CD14-positive monocyte (primary cell): ENCODE data around the gene KCNMA1. TPM values are rescaled to one million over a fixed set of nuclear protein-coding genes. Genes with fewer than 3 reads are reported as not detected.

ENCODE experiments used
- DNase-seq, 3 donors: peaks; one replicate each; pipeline ENCODE4 v3.0.0-alpha.2; 2011 to 2022
- H2AFZ ChIP-seq: 2 replicates; pipeline ENCODE4 v1.6.0; 2012; ENCODE audit warnings: mild to moderate bottlenecking, low read depth, low read length, inconsistent platforms; ENCODE audit not compliant: insufficient read depth, poor library complexity, severe bottlenecking
- H3K27ac ChIP-seq, 2 donors: 1 replicate in 1 of 2; 2 replicates in 1 of 2; pipeline ENCODE4 v1.5.1; 2012 to 2013; ENCODE audit warnings: low read length in 2 of 2, control low read depth in 1 of 2, inconsistent platforms in 1 of 2, low read depth in 1 of 2, mild to moderate bottlenecking in 1 of 2
- H3K27me3 ChIP-seq, 2 donors: one replicate each; pipeline versions ENCODE4 v1.6.0 to v1.6.1; 2011 to 2013; ENCODE audit warnings: low read length in 2 of 2; ENCODE audit not compliant: control insufficient read depth in 2 of 2, insufficient read depth in 2 of 2
- H3K36me3 ChIP-seq, 2 donors: replicated peaks in 1 of 2; 1 replicate in 1 of 2; 2 replicates in 1 of 2; pipeline versions ENCODE4 v1.5.1 to v1.6.1; 2012 to 2013; ENCODE audit warnings: low read length in 2 of 2, control low read depth in 1 of 2, inconsistent platforms in 1 of 2, mild to moderate bottlenecking in 1 of 2; ENCODE audit not compliant: insufficient read depth in 2 of 2, control insufficient read depth in 1 of 2
- H3K4me1 ChIP-seq, 2 donors: 1 replicate in 1 of 2; 2 replicates in 1 of 2; pipeline versions ENCODE4 v1.5.1 to v1.6.1; 2012 to 2013; ENCODE audit warnings: low read length in 2 of 2, control low read depth in 1 of 2, inconsistent platforms in 1 of 2, mild to moderate bottlenecking in 1 of 2, moderate library complexity in 1 of 2; ENCODE audit not compliant: insufficient read depth in 2 of 2, control insufficient read depth in 1 of 2
- H3K4me2 ChIP-seq: replicated peaks from 2 replicates; pipeline ENCODE3; 2012; ENCODE audit warnings: low read length, moderate library complexity, mild to moderate bottlenecking; ENCODE audit not compliant: poor library complexity, severe bottlenecking; ENCODE audit errors: extremely low read depth
- H3K4me3 ChIP-seq, 3 experiments: fragments of 200-600 bp in 1 of 3; sonication (generic) in 1 of 3; replicated peaks in 1 of 3; 1 replicate in 2 of 3; 2 replicates in 1 of 3; pipeline ENCODE4 v1.5.1; 2011 to 2013; ENCODE audit warnings: low read length in 3 of 3, mild to moderate bottlenecking in 3 of 3, control low read depth in 2 of 3, low read depth in 2 of 3, inconsistent platforms in 1 of 3, moderate library complexity in 1 of 3
- H3K79me2 ChIP-seq: 2 replicates; pipeline ENCODE4 v1.6.0; 2012; ENCODE audit warnings: mild to moderate bottlenecking, control low read depth, inconsistent platforms, low read length, moderate library complexity; ENCODE audit not compliant: insufficient read depth
- H3K9ac ChIP-seq: 2 replicates; pipeline ENCODE4 v1.6.0; 2017; ENCODE audit warnings: low read length, mild to moderate bottlenecking; ENCODE audit not compliant: insufficient read depth, poor library complexity, severe bottlenecking
- H3K9me3 ChIP-seq, 2 donors: replicated peaks in 1 of 2; 1 replicate in 1 of 2; 2 replicates in 1 of 2; pipeline versions ENCODE4 v1.5.1 to v1.6.1; 2012 to 2013; ENCODE audit warnings: low read length in 2 of 2, control low read depth in 1 of 2; ENCODE audit not compliant: control insufficient read depth in 1 of 2, insufficient read depth in 1 of 2
- H4K20me1 ChIP-seq: 2 replicates; pipeline ENCODE4 v1.6.0; 2012; ENCODE audit warnings: mild to moderate bottlenecking, low read length, control low read depth, moderate library complexity; ENCODE audit not compliant: insufficient read depth
- H3K27ac Mint-ChIP-seq, 7 donors: one replicate each; pipeline ENCODE4 v1.8.0; 2020; ENCODE audit warnings: mild to moderate bottlenecking in 7 of 7, mixed read lengths in 7 of 7, moderate library complexity in 6 of 7, inconsistent platforms in 2 of 7
- H3K27me3 Mint-ChIP-seq, 3 donors: one replicate each; pipeline ENCODE4 v1.8.0; 2021 to 2022; ENCODE audit warnings: low read depth in 3 of 3, mild to moderate bottlenecking in 3 of 3, mixed read lengths in 3 of 3, moderate library complexity in 3 of 3, inconsistent platforms in 1 of 3
- H3K36me3 Mint-ChIP-seq, 2 donors: one replicate each; pipeline ENCODE4 v1.8.0; 2020; ENCODE audit warnings: mixed read lengths in 2 of 2, inconsistent platforms in 1 of 2, mild to moderate bottlenecking in 1 of 2
- H3K4me1 Mint-ChIP-seq: one replicate; pipeline ENCODE4 v1.8.0; 2020; ENCODE audit warnings: mild to moderate bottlenecking, mixed read lengths
- H3K4me3 Mint-ChIP-seq, 2 donors: one replicate each; pipeline ENCODE4 v1.8.0; 2020; ENCODE audit warnings: mild to moderate bottlenecking in 2 of 2, mixed read lengths in 2 of 2, moderate library complexity in 1 of 2
- H3K9me3 Mint-ChIP-seq, 7 donors: one replicate each; pipeline ENCODE4 v1.8.0; 2020 to 2022; ENCODE audit warnings: mixed read lengths in 7 of 7, mild to moderate bottlenecking in 6 of 7, moderate library complexity in 6 of 7, inconsistent platforms in 2 of 7
- WGBS: methylation state at CpG from one replicate; pipeline ENCODE4 v1.1.5; 2013; ENCODE audit warnings: missing lambda C conversion rate; ENCODE audit not compliant: insufficient coverage; 5-methylcytosine and 5-hydroxymethylcytosine counted together
- intact Hi-C, 2 donors: fragments of 100-400 bp; cut with micrococcal nuclease; formaldehyde crosslinking; loops; one replicate each; pipeline versions ENCODE4 v1.15.0 to v1.15.1; 2023
- polyA plus RNA-seq, 3 donors: library from polyadenylated mRNA; depleted of rRNA in 1 of 3; unstranded in 2 of 3; stranded (reverse) in 1 of 3; fragments of 300-500 nt in 2 of 3; fragments of >200 nt in 1 of 3; fragmentation: Illumina TruSeq in 2 of 3; gene quantifications; 1 replicate in 2 of 3; 2 replicates in 1 of 3; pipeline ENCODE4 v1.2.3, GENCODE V29; 2012 to 2021
- TF ChIP-seq, protein P1 (sequence below): fragments of 200-600 bp; IDR thresholded peaks from one replicate; pipeline ENCODE4 v1.8.0; 2022; ENCODE audit warnings: antibody characterized with exemption, mild to moderate bottlenecking

The KCNMA1 gene
- polyA plus RNA-seq, 3 donors: 0.11 to 1.0 TPM; not detected in 1

GRCh38 chr10:77682393-77683087 lies 44.9 kb upstream of the KCNMA1 start:
- intact Hi-C loops: no loop called here
- no peaks in the 10 kb centered on the region for H3K36me3 Mint-ChIP-seq
- no peak overlapping the region for H2AFZ ChIP-seq
- no peak for DNase-seq
- H3K9me3 Mint-ChIP-seq: peaks cover 0 to 2% (median 0%) of the 10 kb centered on the region in 7 donors
- no peaks in the 10 kb centered on the region for H3K4me1 ChIP-seq
- H3K79me2 ChIP-seq: no peaks in the 10 kb centered on the region
- no peaks in the 10 kb centered on the region for H3K4me1 Mint-ChIP-seq
- H3K27me3 ChIP-seq: no peaks in the 10 kb centered on the region
- peaks cover 7 to 17% (median 13%) of the 10 kb centered on the region in 3 donors for H3K27me3 Mint-ChIP-seq
- H4K20me1 ChIP-seq: no peaks in the 10 kb centered on the region
- TF ChIP-seq, protein P1, sequence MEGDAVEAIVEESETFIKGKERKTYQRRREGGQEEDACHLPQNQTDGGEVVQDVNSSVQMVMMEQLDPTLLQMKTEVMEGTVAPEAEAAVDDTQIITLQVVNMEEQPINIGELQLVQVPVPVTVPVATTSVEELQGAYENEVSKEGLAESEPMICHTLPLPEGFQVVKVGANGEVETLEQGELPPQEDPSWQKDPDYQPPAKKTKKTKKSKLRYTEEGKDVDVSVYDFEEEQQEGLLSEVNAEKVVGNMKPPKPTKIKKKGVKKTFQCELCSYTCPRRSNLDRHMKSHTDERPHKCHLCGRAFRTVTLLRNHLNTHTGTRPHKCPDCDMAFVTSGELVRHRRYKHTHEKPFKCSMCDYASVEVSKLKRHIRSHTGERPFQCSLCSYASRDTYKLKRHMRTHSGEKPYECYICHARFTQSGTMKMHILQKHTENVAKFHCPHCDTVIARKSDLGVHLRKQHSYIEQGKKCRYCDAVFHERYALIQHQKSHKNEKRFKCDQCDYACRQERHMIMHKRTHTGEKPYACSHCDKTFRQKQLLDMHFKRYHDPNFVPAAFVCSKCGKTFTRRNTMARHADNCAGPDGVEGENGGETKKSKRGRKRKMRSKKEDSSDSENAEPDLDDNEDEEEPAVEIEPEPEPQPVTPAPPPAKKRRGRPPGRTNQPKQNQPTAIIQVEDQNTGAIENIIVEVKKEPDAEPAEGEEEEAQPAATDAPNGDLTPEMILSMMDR: no peak
- no peaks in the 10 kb centered on the region for H3K36me3 ChIP-seq
- no peak overlapping the region for H3K4me2 ChIP-seq
- H3K4me3 ChIP-seq: no peak overlapping the region
- H3K9me3 ChIP-seq: no peaks in the 10 kb centered on the region
- H3K4me3 Mint-ChIP-seq: no peak overlapping the region
- no peak overlapping the region for H3K27ac ChIP-seq
- H3K9ac ChIP-seq: no peak overlapping the region
- peak overlapping the region in 1 of 7 donors; percentile 30 for H3K27ac Mint-ChIP-seq
- 100% methylated on average over 4 of the region's 5 CpGs for WGBS

- H3K36me3 ChIP-seq: no peaks in the 10 kb centered on the region
- intact Hi-C loops: no loop called here
- H4K20me1 ChIP-seq: no peaks in the 10 kb centered on the region
- H3K27me3 ChIP-seq: no peaks in the 10 kb centered on the region
- TF ChIP-seq, protein P1: no peak
- H3K4me3 ChIP-seq: no peak overlapping the region
- H3K4me1 Mint-ChIP-seq: no peaks in the 10 kb centered on the region
- H3K4me3 Mint-ChIP-seq: no peak overlapping the region
- no peak overlapping the region for H3K4me2 ChIP-seq
- no peaks in the 10 kb centered on the region for H3K4me1 ChIP-seq
- no peaks in the 10 kb centered on the region for H3K36me3 Mint-ChIP-seq
- DNase-seq: no peak
- no peaks in the 10 kb centered on the region for H3K79me2 ChIP-seq
- H3K9ac ChIP-seq: no peak overlapping the region
- 93% methylated on average over 5 of the region's 6 CpGs for WGBS
- H3K27me3 Mint-ChIP-seq: peaks cover 3 to 12% (median 11%) of the 10 kb centered on the region in 3 donors
- H3K27ac ChIP-seq: no peak overlapping the region
- no peak overlapping the region for H2AFZ ChIP-seq
- no peaks in the 10 kb centered on the region for H3K9me3 ChIP-seq
- peaks cover 0 to 2% (median 0%) of the 10 kb centered on the region in 7 donors for H3K9me3 Mint-ChIP-seq
- peak overlapping the region in 1 of 7 donors; percentile 11 for H3K27ac Mint-ChIP-seq
These were observed 44.2 kb upstream of the KCNMA1 start for GRCh38 chr10:77681839-77682238.
